Liver (tissue), 9 donors: ENCODE measurements around the gene ETS2. TPM values are rescaled to one million over a fixed set of nuclear protein-coding genes. Genes with fewer than 3 reads are reported as not detected.

Source experiments
- DNase-seq: peaks from one replicate; pipeline ENCODE4 v3.0.0-alpha.2; 2017; ENCODE audit warnings: low spot score
- H3K27ac ChIP-seq, 2 donors: one replicate each; pipeline ENCODE4 v1.7.0; 2013; ENCODE audit warnings: inconsistent platforms in 2 of 2, low read length in 2 of 2, control low read depth in 1 of 2, low read depth in 1 of 2, mild to moderate bottlenecking in 1 of 2
- H3K27me3 ChIP-seq, 4 donors: one replicate each; pipeline versions ENCODE4 v1.6.1 to v1.7.0; 2013; ENCODE audit warnings: low read length in 3 of 4, inconsistent platforms in 1 of 4, mild to moderate bottlenecking in 1 of 4, moderate library complexity in 1 of 4; ENCODE audit not compliant: control insufficient read depth in 4 of 4, insufficient read depth in 4 of 4
- H3K36me3 ChIP-seq, 4 donors: one replicate each; pipeline versions ENCODE4 v1.6.1 to v1.7.0; 2013; ENCODE audit warnings: low read length in 3 of 4, mild to moderate bottlenecking in 3 of 4, low read depth in 1 of 4, moderate library complexity in 1 of 4; ENCODE audit not compliant: control insufficient read depth in 4 of 4, insufficient read depth in 3 of 4
- H3K4me1 ChIP-seq, 4 donors: one replicate each; pipeline versions ENCODE4 v1.6.1 to v1.7.0; 2013; ENCODE audit warnings: low read length in 3 of 4, mild to moderate bottlenecking in 3 of 4, moderate library complexity in 1 of 4; ENCODE audit not compliant: control insufficient read depth in 4 of 4, insufficient read depth in 4 of 4
- H3K4me3 ChIP-seq, 3 donors: one replicate each; pipeline versions ENCODE4 v1.6.1 to v1.7.0; 2013; ENCODE audit warnings: low read length in 3 of 3, control low read depth in 1 of 3, low read depth in 1 of 3, mild to moderate bottlenecking in 1 of 3
- H3K9ac ChIP-seq, 2 donors: one replicate each; pipeline ENCODE4 v1.7.0; 2013; ENCODE audit warnings: low read length in 2 of 2, mild to moderate bottlenecking in 2 of 2, moderate library complexity in 2 of 2, control low read depth in 1 of 2, low read depth in 1 of 2
- H3K9me3 ChIP-seq, 4 donors: one replicate each; pipeline versions ENCODE4 v1.6.1 to v1.7.0; 2013; ENCODE audit warnings: low read length in 3 of 4; ENCODE audit not compliant: control insufficient read depth in 4 of 4
- ATF3 ChIP-seq: IDR thresholded peaks from 2 replicates; pipeline ENCODE4 v1.6.1; 2016; ENCODE audit warnings: antibody characterized with exemption
- CTCF ChIP-seq: fragments of 150-350 bp; IDR thresholded peaks from 2 replicates; pipeline ENCODE4 v1.5.1; 2017; ENCODE audit warnings: improper control_type of control experiment, low read depth, low read length; ENCODE audit not compliant: missing input control
- EGR1 ChIP-seq, 2 donors: IDR thresholded peaks; 2 replicates each; pipeline ENCODE4 v1.6.1; 2016 to 2018; ENCODE audit warnings: antibody characterized with exemption in 2 of 2, low read depth in 2 of 2
- FOXA1 ChIP-seq: IDR thresholded peaks from 2 replicates; pipeline ENCODE4 v1.6.1; 2016; ENCODE audit warnings: antibody characterized with exemption
- FOXA2 ChIP-seq: IDR thresholded peaks from 2 replicates; pipeline ENCODE4 v1.6.1; 2016; ENCODE audit warnings: antibody characterized with exemption
- GABPA ChIP-seq, 2 donors: IDR thresholded peaks in 1 of 2; conservative IDR thresholded peaks in 1 of 2; 2 replicates each; pipeline ENCODE4 v1.6.1; 2016; ENCODE audit warnings: antibody characterized with exemption in 2 of 2, mild to moderate bottlenecking in 1 of 2, moderate library complexity in 1 of 2
- HNF4A ChIP-seq, 2 donors: conservative IDR thresholded peaks; 2 replicates each; pipeline ENCODE4 v1.6.1; 2016; ENCODE audit warnings: antibody characterized with exemption in 2 of 2, mild to moderate bottlenecking in 2 of 2
- HNF4G ChIP-seq: IDR thresholded peaks from 2 replicates; pipeline ENCODE4 v1.6.1; 2016; ENCODE audit warnings: antibody characterized with exemption
- JUND ChIP-seq, 2 donors: IDR thresholded peaks; 2 replicates each; pipeline ENCODE4 v1.6.1; 2016; ENCODE audit warnings: antibody characterized with exemption in 2 of 2
- MAX ChIP-seq: IDR thresholded peaks from 2 replicates; pipeline ENCODE4 v1.6.1; 2016; ENCODE audit warnings: antibody characterized with exemption
- RXRA ChIP-seq, 2 donors: IDR thresholded peaks; 2 replicates each; pipeline ENCODE4 v1.6.1; 2017 to 2018; ENCODE audit warnings: antibody characterized with exemption in 2 of 2, mild to moderate bottlenecking in 1 of 2
- TAF1 ChIP-seq: conservative IDR thresholded peaks from 2 replicates; pipeline ENCODE4 v1.6.1; 2016; ENCODE audit warnings: antibody characterized with exemption, mild to moderate bottlenecking
- YY1 ChIP-seq: IDR thresholded peaks from 2 replicates; pipeline ENCODE4 v1.6.1; 2016; ENCODE audit warnings: antibody characterized with exemption, mild to moderate bottlenecking
- ZBTB33 ChIP-seq: IDR thresholded peaks from 2 replicates; pipeline ENCODE4 v1.6.1; 2016; ENCODE audit warnings: antibody characterized with exemption
- WGBS: extraction: QIAGEN DNeasy Blood & Tissue Kit; methylation state at CpG from one replicate; pipeline ENCODE4 v1.1.7; 2013; 5-methylcytosine and 5-hydroxymethylcytosine counted together
- polyA plus RNA-seq, 2 donors: library from polyadenylated mRNA; stranded (reverse) in 1 of 2; unstranded in 1 of 2; fragments of 200-250 nt in 1 of 2; fragments of >200 nt in 1 of 2; fragmentation: Nextera tagmentation in 1 of 2; extraction: Ambion mirVana in 1 of 2; gene quantifications; one replicate each; pipeline versions ENCODE4 v1.2.1 to v1.2.3, GENCODE V29; 2013 to 2015
- total RNA-seq, 2 donors: library from RNA; depleted of rRNA; stranded (reverse); fragments of >200 nt; gene quantifications; one replicate each; pipeline ENCODE4 v1.2.3, GENCODE V29; 2014
- TF ChIP-seq, protein P1 (sequence below): IDR thresholded peaks from 2 replicates; pipeline ENCODE4 v1.6.1; 2016; ENCODE audit warnings: antibody characterized with exemption, mild to moderate bottlenecking
- donor health status: healthy.
- donor health status: healthy.
- donor health status: healthy.
- donor health status: healthy.
- donor health status: healthy.

Gene ETS2
- total and polyA plus RNA-seq, 4 donors, result 20.2 to 90.7 (median 41.8) TPM

GRCh38 chr21:38777531-38777930, 28.2 kb upstream of the ETS2 start:
- Histone ChIP-seq H3K27ac (no peak overlapping the region), H3K4me1 (no peaks in the 10 kb centered on the region), H3K27me3 (no peaks in the 10 kb centered on the region), H3K4me3 (no peak overlapping the region), H3K36me3 (no peaks in the 10 kb centered on the region), H3K9ac (no peak overlapping the region), H3K9me3 (peaks cover 0 to 4% (median under 1%) of the 10 kb centered on the region in 4 donors)
- no peak for TF ChIP-seq TAF1
- no peak for TF ChIP-seq FOXA1
- TF ChIP-seq FOXA2, result no peak
- TF ChIP-seq CTCF, result no peak
- TF ChIP-seq HNF4A (conservative IDR thresholded peaks at IDR 0.05), result no peak
- TF ChIP-seq GABPA (IDR thresholded peaks at IDR 0.05 in 1 of 2, conservative IDR thresholded peaks at IDR 0.05 in 1 of 2), result no peak
- TF ChIP-seq, protein P1, sequence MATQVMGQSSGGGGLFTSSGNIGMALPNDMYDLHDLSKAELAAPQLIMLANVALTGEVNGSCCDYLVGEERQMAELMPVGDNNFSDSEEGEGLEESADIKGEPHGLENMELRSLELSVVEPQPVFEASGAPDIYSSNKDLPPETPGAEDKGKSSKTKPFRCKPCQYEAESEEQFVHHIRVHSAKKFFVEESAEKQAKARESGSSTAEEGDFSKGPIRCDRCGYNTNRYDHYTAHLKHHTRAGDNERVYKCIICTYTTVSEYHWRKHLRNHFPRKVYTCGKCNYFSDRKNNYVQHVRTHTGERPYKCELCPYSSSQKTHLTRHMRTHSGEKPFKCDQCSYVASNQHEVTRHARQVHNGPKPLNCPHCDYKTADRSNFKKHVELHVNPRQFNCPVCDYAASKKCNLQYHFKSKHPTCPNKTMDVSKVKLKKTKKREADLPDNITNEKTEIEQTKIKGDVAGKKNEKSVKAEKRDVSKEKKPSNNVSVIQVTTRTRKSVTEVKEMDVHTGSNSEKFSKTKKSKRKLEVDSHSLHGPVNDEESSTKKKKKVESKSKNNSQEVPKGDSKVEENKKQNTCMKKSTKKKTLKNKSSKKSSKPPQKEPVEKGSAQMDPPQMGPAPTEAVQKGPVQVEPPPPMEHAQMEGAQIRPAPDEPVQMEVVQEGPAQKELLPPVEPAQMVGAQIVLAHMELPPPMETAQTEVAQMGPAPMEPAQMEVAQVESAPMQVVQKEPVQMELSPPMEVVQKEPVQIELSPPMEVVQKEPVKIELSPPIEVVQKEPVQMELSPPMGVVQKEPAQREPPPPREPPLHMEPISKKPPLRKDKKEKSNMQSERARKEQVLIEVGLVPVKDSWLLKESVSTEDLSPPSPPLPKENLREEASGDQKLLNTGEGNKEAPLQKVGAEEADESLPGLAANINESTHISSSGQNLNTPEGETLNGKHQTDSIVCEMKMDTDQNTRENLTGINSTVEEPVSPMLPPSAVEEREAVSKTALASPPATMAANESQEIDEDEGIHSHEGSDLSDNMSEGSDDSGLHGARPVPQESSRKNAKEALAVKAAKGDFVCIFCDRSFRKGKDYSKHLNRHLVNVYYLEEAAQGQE, result no peak
- no peak for TF ChIP-seq MAX
- no peak for TF ChIP-seq JUND (IDR thresholded peaks at IDR 0.05)
- no peak for TF ChIP-seq ATF3
- no peak for TF ChIP-seq YY1
- no peak for TF ChIP-seq HNF4G
- TF ChIP-seq ZBTB33, result no peak
- no peak for TF ChIP-seq EGR1 (IDR thresholded peaks at IDR 0.05; ENCODE audit: low read depth in 2 of 2)
- no peak for TF ChIP-seq RXRA (IDR thresholded peaks at IDR 0.05)
- DNase-seq, result no peak
- WGBS, result 73% methylated on average over 5 of the region's 5 CpGs

- WGBS, result 84% methylated on average over 2 of the region's 2 CpGs
- TF ChIP-seq, protein P1, result no peak
- TF ChIP-seq ZBTB33, result no peak
- DNase-seq, result no peak
- no peak overlapping the region for H3K4me3 ChIP-seq
- peaks cover 0 to 2% (median 0%) of the 10 kb centered on the region in 4 donors for H3K4me1 ChIP-seq
- H3K27me3 ChIP-seq, result no peaks in the 10 kb centered on the region
- H3K9ac ChIP-seq, result no peak overlapping the region
- peaks cover 0 to 4% (median under 1%) of the 10 kb centered on the region in 4 donors for H3K9me3 ChIP-seq
- no peaks in the 10 kb centered on the region for H3K36me3 ChIP-seq
- no peak overlapping the region for H3K27ac ChIP-seq
Measured at GRCh38 chr21:38780879-38781278, 24.9 kb upstream of the ETS2 start.
